HG02678 (cell line): ENCODE measurements around the gene VPS13C.
A peak's percentile ranks its signal among the peaks of the same experiment; 100 is the strongest.

ENCODE experiments used
- ATAC-seq: cut with Tn5 transposase; IDR thresholded peaks from one replicate; pipeline ENCODE4 v1.9.1; 2021; ENCODE audit warnings: mild to moderate bottlenecking, moderate library complexity; ENCODE audit not compliant: unreplicated experiment

The VPS13C gene

DNA sequence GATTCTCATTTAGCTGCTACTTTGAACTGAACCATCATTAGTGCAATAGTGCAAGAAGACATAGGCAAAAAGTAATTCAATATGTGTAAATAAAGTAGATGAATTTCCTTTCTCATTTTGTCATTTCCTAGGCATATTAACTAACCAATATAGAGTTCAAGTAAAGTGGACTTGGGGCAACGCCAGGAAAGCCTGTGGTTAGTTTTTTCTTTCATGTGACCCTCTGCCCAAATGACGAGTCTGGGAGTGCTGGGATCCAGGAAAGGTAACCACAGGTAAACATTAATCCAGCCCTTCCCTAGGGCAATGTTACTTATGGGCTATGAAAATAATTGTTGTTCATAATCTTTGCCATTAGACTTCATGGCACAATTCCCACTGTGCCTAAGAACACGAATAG, 181.0 kb downstream of the VPS13C start:
- no peak for ATAC-seq

- no peak for ATAC-seq
Observed at GRCh38 chr15:61871926-61872522, 188.2 kb downstream of the VPS13C start.

DNA sequence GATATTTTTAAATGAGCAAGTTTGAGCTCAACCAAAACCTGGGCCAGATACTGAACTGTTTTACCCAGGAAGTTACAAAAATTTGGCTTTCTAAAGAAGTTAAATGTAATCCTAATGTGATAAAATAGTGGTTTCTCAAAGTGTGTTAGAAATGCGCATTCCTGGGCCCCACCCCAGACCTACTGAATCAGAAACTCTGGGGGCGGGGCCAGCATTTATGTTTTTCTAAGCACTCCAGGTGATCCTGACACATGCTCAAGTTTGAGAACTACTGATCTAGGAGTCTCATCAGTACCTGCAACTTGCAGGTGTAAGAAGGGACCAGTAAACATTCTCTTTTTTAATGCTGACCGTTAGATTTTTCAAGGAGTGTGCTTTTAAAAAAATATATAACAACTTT, 190.6 kb downstream of the VPS13C start:
- ATAC-seq = no peak

GRCh38 chr15:61861962-61862361, 198.3 kb downstream of the VPS13C start:
- no peak for ATAC-seq

GRCh38 chr15:61857169-61857829, 202.9 kb downstream of the VPS13C start:
- ATAC-seq = no peak

GRCh38 chr15:61856295-61856694, 204.0 kb downstream of the VPS13C start:
- ATAC-seq = no peak

DNA sequence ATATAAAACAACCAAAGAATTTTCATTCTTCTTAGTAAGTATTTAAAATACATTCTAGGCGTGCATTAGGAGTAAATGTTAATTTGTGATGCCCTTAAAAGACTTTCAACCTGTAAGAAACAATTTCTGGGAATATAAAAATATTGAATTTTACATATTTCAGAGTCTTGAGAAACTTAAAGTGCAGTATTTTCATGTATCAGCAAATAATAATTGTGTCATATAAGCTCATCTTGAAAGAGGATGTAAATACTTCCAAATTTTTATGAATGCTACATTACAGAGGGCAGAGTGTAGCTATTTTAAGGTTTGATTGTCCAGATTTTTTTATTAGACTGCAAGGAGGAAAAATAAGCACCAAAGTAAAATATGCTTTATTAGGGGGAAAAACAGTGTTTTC, 207.1 kb downstream of the VPS13C start:
- ATAC-seq = no peak

GRCh38 chr15:61851955-61852354, 208.3 kb downstream of the VPS13C start:
- no peak for ATAC-seq

- no peak for ATAC-seq
Observed at GRCh38 chr15:61849447-61849846, 210.8 kb downstream of the VPS13C start.

GRCh38 chr15:61841466-61841865, 218.8 kb downstream of the VPS13C start:
- no peak for ATAC-seq

DNA sequence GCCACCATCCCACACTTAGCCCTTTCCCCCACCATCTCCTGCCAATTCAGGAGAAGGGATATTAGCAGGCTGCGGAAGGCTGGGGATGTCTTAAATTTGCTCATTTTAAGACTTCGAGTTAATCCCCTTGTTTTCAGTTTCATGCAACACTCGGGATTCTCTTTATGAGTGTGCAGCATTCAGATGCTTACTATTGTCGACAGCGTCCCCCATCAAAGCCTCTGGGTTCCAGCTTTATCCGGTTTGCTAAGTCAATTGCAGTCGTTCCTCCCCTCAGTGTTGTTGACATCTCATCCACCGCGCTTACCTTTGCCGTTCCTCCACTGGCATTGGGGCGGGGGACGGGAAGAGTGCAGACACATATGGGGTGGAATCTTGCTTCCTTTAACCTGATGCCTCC, 220.2 kb downstream of the VPS13C start:
- no peak for ATAC-seq

DNA sequence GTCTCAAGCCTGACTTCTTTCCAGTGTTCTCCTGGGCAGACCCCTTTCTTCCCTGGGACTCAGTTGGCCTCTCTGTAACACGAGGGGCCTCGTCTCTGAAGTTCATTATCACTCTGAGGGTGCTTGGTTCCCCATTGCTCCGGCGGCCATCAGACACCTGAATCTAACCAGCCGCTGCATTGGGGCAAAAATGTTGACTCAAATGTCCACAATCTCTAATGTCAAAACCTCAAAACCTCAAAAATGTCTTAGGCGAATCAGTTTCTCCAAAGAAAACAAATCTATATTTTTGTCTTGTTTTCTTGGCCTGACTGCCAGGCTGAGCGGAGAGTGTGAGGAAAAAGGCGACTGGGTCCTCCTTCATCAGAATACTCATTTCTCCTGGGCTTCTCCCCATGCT, 220.7 kb downstream of the VPS13C start:
- no peak for ATAC-seq

DNA sequence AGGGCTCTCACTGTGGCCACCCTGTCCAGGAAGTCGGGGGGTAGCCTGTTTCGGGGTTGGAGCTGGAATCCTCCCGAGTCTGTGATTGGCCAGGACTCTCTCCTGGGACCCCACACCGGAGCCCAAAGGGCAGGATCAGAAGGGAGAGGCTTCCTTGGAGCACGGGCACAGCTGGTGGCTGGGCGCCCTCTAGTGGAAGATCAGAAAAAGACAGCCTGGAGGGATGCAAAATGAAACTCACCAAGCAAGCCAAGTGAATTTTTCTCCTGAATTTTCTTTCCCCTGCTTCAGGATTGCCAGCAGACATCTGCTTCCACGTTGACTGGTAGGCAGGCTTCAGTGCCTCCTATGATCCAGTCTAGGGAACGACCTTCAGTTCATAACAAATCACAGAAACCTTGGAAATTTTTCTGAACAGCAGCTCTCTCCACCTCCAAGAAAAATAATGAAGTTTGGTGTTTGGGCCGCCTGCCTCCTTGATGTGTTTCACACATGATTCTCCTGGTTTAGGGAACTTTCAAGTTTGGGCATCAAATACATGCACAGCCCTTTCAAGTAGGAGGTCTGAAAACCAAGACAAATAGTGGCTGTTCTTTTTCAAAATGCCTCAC, 224.6 kb downstream of the VPS13C start:
- ATAC-seq = no peak

DNA sequence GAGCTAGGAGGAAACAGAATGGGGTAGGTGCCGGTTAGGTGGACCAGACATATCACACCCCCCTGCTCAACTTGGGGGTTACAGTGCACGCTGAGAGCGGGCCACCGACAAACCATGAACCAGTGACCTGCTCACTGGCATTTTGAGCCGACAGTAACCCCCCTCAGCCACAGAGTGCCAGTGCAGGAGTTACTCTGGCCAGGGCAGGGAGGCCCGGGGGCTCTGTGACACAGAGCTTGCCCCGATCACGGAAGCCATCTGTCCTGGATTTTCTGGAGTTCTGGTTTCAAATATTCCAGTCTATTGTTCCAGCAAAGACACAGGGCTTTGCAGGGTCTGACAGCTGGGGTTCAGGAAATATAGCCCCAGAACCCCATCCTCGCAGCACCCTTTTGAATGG, 225.2 kb downstream of the VPS13C start:
- no peak for ATAC-seq

- ATAC-seq = peak; percentile 66
Observed at GRCh38 chr15:61834076-61834697, 226.1 kb downstream of the VPS13C start.

GRCh38 chr15:61832223-61832622, 228.0 kb downstream of the VPS13C start:
- ATAC-seq = no peak

- no peak for ATAC-seq
Observed at GRCh38 chr15:61831505-61831921, 228.7 kb downstream of the VPS13C start.

- ATAC-seq = no peak
Observed at GRCh38 chr15:61830536-61831330, 229.5 kb downstream of the VPS13C start.

DNA sequence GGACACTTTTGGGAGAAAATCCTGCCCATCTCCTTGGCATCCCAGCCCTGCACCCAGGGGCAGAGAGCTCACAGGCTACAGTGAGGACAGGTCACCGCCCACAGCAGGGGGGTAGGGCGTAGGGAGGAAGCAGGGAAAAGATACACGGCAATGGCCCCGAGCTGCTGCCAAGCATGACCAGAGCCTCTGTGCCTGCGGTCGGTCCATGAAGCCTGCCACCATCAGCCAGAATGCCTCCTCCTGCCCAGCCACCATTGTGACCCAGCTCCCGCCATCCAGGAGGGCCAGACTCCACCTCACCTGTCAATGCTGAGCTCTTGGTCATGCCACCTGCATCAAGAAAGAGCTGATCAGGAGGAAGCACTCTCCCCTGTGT, 230.7 kb downstream of the VPS13C start:
- ATAC-seq = no peak

- ATAC-seq = no peak
Observed at GRCh38 chr15:61828860-61829513, 231.3 kb downstream of the VPS13C start.

GRCh38 chr15:61828008-61828407, 232.2 kb downstream of the VPS13C start:
- no peak for ATAC-seq
